H1 (cell line): ENCODE data around the gene CROCC. TPM values are rescaled to one million over a fixed set of nuclear protein-coding genes. Genes with fewer than 3 reads are reported as not detected.

Experiments
- CTCF ChIA-PET: fragments of 300-600 bp; sonication (Branson Sonifier 250); formaldehyde crosslinking; loops from one replicate; lab custom pipeline; 2021; ENCODE audit not compliant: partially characterized antibody; lab: Charles Lee
- POLR2A ChIA-PET: fragments of 300-600 bp; sonication (Branson Sonifier 250); formaldehyde crosslinking; loops from one replicate; lab custom pipeline; 2021; ENCODE audit warnings: inconsistent platforms; ENCODE audit not compliant: partially characterized antibody; lab: Charles Lee
- DNase-seq, 2 experiments: peaks; one replicate each; pipeline versions ENCODE4 v3.0.0 to v3.0.0-alpha.2; 2010 to 2022; ENCODE audit warnings: low spot score in 2 of 2, low read depth in 1 of 2, mixed read lengths in 1 of 2
- FAIRE-seq: peaks from 2 replicates; lab custom pipeline; 2011; peaks lifted over from hg19 to GRCh38; lab: Jason Lieb, UNC
- H2AFZ ChIP-seq: 2 replicates; pipeline ENCODE4 v1.8.1; 2012; ENCODE audit warnings: low read length, inconsistent platforms
- H2AK5ac ChIP-seq: 2 replicates; pipeline ENCODE4 v1.6.1; 2013; ENCODE audit warnings: low read depth, low read length
- H2BK120ac ChIP-seq: replicated peaks from 2 replicates; pipeline ENCODE3; 2013; ENCODE audit warnings: low read depth, low read length, inconsistent platforms
- H2BK12ac ChIP-seq: 2 replicates; pipeline ENCODE4 v1.6.1; 2013; ENCODE audit warnings: low read depth, low read length
- H2BK15ac ChIP-seq: 2 replicates; pipeline ENCODE4 v1.6.1; 2013; ENCODE audit warnings: low read length
- H2BK20ac ChIP-seq: 2 replicates; pipeline ENCODE4 v1.6.1; 2013; ENCODE audit warnings: low read length
- H2BK5ac ChIP-seq: 2 replicates; pipeline ENCODE4 v1.6.1; 2013; ENCODE audit warnings: low read depth, low read length
- H3K14ac ChIP-seq: 2 replicates; pipeline ENCODE4 v1.6.1; 2013; ENCODE audit warnings: inconsistent platforms; ENCODE audit not compliant: insufficient read length
- H3K18ac ChIP-seq: 2 replicates; pipeline ENCODE4 v1.6.1; 2013; ENCODE audit warnings: low read length; ENCODE audit errors: extremely low read depth
- H3K23ac ChIP-seq: 2 replicates; pipeline ENCODE4 v1.6.1; 2013; ENCODE audit warnings: inconsistent platforms; ENCODE audit not compliant: insufficient read length
- H3K23me2 ChIP-seq: 2 replicates; pipeline ENCODE4 v1.6.1; 2013; ENCODE audit warnings: low read depth, low read length
- H3K27ac ChIP-seq: 2 replicates; pipeline ENCODE4 v1.6.1; 2011; ENCODE audit warnings: low read depth, low read length, inconsistent platforms
- H3K27me3 ChIP-seq, 4 experiments: replicated peaks in 1 of 4; 1 replicate in 1 of 4; 2 replicates in 3 of 4; pipeline versions ENCODE4 v1.6.1 to v1.8.1; 2011 to 2013; ENCODE audit warnings: low read length in 3 of 4, mild to moderate bottlenecking in 3 of 4, inconsistent platforms in 2 of 4, mixed read lengths in 2 of 4, moderate library complexity in 1 of 4; ENCODE audit not compliant: control insufficient read depth in 3 of 4, insufficient read depth in 3 of 4; ENCODE audit errors: extremely low read depth in 1 of 4
- H3K36me3 ChIP-seq, 4 experiments: 2 replicates each; pipeline versions ENCODE4 v1.6.1 to v1.8.1; 2011 to 2013; ENCODE audit warnings: mild to moderate bottlenecking in 4 of 4, low read length in 3 of 4, moderate library complexity in 2 of 4, control low read depth in 1 of 4, inconsistent platforms in 1 of 4; ENCODE audit not compliant: insufficient read depth in 4 of 4, control insufficient read depth in 2 of 4
- H3K4ac ChIP-seq: replicated peaks from 2 replicates; pipeline ENCODE3; 2013; ENCODE audit warnings: low read length, low read depth, mixed read lengths, inconsistent platforms; ENCODE audit not compliant: insufficient read length
- H3K4me1 ChIP-seq, 4 experiments: replicated peaks in 1 of 4; 1 replicate in 1 of 4; 2 replicates in 3 of 4; pipeline versions ENCODE4 v1.6.1 to v1.8.1; 2011 to 2013; ENCODE audit warnings: low read length in 3 of 4, inconsistent platforms in 2 of 4, mixed read lengths in 1 of 4; ENCODE audit not compliant: insufficient read depth in 4 of 4, control insufficient read depth in 3 of 4
- H3K4me2 ChIP-seq, 2 experiments: 2 replicates each; pipeline versions ENCODE4 v1.6.1 to v1.8.1; 2011 to 2013; ENCODE audit warnings: low read depth in 2 of 2, low read length in 2 of 2, control low read depth in 1 of 2, inconsistent platforms in 1 of 2, mild to moderate bottlenecking in 1 of 2; ENCODE audit not compliant: insufficient read depth in 1 of 2
- H3K4me3 ChIP-seq, 4 experiments: fragments of 200-600, 300-600 bp in 1 of 4; sonication (generic), shearing (Covaris generic), sonication (Bioruptor Twin) in 1 of 4; 2 replicates each; pipeline versions ENCODE4 v1.5.1 to v1.8.1; 2011 to 2016; ENCODE audit warnings: low read length in 4 of 4, low read depth in 3 of 4, control low read depth in 2 of 4, inconsistent platforms in 2 of 4, mild to moderate bottlenecking in 2 of 4, mixed read lengths in 1 of 4, moderate library complexity in 1 of 4; ENCODE audit not compliant: insufficient read depth in 2 of 4; ENCODE audit errors: extremely low read depth in 1 of 4
- H3K56ac ChIP-seq: replicated peaks from 2 replicates; pipeline ENCODE3; 2013; ENCODE audit warnings: low read depth, mild to moderate bottlenecking, mixed read lengths, low read length, inconsistent platforms; ENCODE audit not compliant: insufficient read length
- H3K79me1 ChIP-seq: 2 replicates; pipeline ENCODE4 v1.6.1; 2013; ENCODE audit warnings: low read depth, low read length, control low read depth
- H3K79me2 ChIP-seq, 2 experiments: 2 replicates each; pipeline versions ENCODE4 v1.6.1 to v1.8.1; 2012 to 2013; ENCODE audit warnings: low read length in 2 of 2, mild to moderate bottlenecking in 2 of 2, inconsistent platforms in 1 of 2; ENCODE audit not compliant: insufficient read depth in 2 of 2, control insufficient read depth in 1 of 2
- H3K9ac ChIP-seq, 4 experiments: replicated peaks in 1 of 4; 1 replicate in 1 of 4; 2 replicates in 3 of 4; pipeline versions ENCODE4 v1.6.1 to v1.8.1; 2011 to 2013; ENCODE audit warnings: low read depth in 3 of 4, low read length in 3 of 4, control low read depth in 2 of 4, mild to moderate bottlenecking in 2 of 4, moderate library complexity in 2 of 4, inconsistent platforms in 1 of 4; ENCODE audit errors: extremely low read depth in 1 of 4
- H3K9me3 ChIP-seq, 2 experiments: 2 replicates each; pipeline versions ENCODE4 v1.6.1 to v1.8.1; 2012 to 2013; ENCODE audit warnings: mild to moderate bottlenecking in 2 of 2, moderate library complexity in 2 of 2, control low read depth in 1 of 2, inconsistent platforms in 1 of 2, low read depth in 1 of 2, low read length in 1 of 2, mixed read lengths in 1 of 2; ENCODE audit not compliant: insufficient read depth in 2 of 2
- H4K20me1 ChIP-seq, 2 experiments: replicated peaks in 1 of 2; 2 replicates each; pipeline versions ENCODE3 to v1.8.1; 2011 to 2013; ENCODE audit warnings: inconsistent platforms in 2 of 2, low read length in 2 of 2, mild to moderate bottlenecking in 1 of 2; ENCODE audit not compliant: insufficient read depth in 2 of 2, control insufficient read depth in 1 of 2
- H4K5ac ChIP-seq: 2 replicates; pipeline ENCODE4 v1.6.1; 2013; ENCODE audit warnings: low read length, low read depth, mixed read lengths, inconsistent platforms; ENCODE audit not compliant: insufficient read length
- H4K8ac ChIP-seq: 2 replicates; pipeline ENCODE4 v1.8.0; 2013; ENCODE audit warnings: mild to moderate bottlenecking, moderate library complexity, low read length, inconsistent platforms; ENCODE audit not compliant: insufficient read depth; ENCODE audit errors: extremely low read depth
- H4K91ac ChIP-seq: replicated peaks from 2 replicates; pipeline ENCODE3; 2013; ENCODE audit warnings: low read length, mixed read lengths, inconsistent platforms; ENCODE audit not compliant: insufficient read length
- NANOG ChIP-seq: IDR thresholded peaks from 2 replicates; pipeline ENCODE4 v1.6.1; 2011; ENCODE audit warnings: low read length, low read depth, mild to moderate bottlenecking, inconsistent platforms; ENCODE audit not compliant: insufficient read depth, poor library complexity, severe bottlenecking
- SIRT6 ChIP-seq: IDR thresholded peaks from one replicate; pipeline ENCODE4 v1.7.1; 2012; ENCODE audit warnings: low read length, inconsistent platforms
- WGBS, 2 experiments: shearing (Covaris generic) in 1 of 2; methylation state at CpG; one replicate each; pipeline versions ENCODE4 v1.1.6 to v1.1.7; 2013 to 2015; ENCODE audit warnings: low lambda C conversion rate in 2 of 2, mixed read lengths in 2 of 2, inconsistent platforms in 1 of 2, low coverage in 1 of 2, missing lambda C conversion rate in 1 of 2; ENCODE audit not compliant: insufficient replicate concordance in 2 of 2, insufficient coverage in 1 of 2, insufficient read length in 1 of 2; ENCODE audit errors: extremely low coverage in 1 of 2, missing lambda C conversion rate in 1 of 2; 5-methylcytosine and 5-hydroxymethylcytosine counted together
- polyA plus RNA-seq, 7 experiments: library from polyadenylated mRNA; depleted of rRNA in 3 of 7; stranded (reverse) in 5 of 7; unstranded in 2 of 7; fragments of >200 nt in 5 of 7; fragments of 200-250 nt in 2 of 7; gene quantifications; 1 replicate in 5 of 7; 2 replicates in 1 of 7; 4 replicates in 1 of 7; pipeline versions ENCODE4 v1.2.1 to v1.2.3, GENCODE V29; 2011 to 2013; ENCODE audit warnings: missing spikeins in 2 of 7, mixed read lengths in 2 of 7
- total RNA-seq: library from RNA; stranded (reverse); fragmentation: NEBNext Ultra II Directional; extraction: Animal tissue kit (Norgen Biotek cat#: 25700); gene quantifications from 2 replicates; pipeline ENCODE4 v1.2.1, GENCODE V29; 2021

The CROCC gene
- total and polyA plus RNA-seq, 2 of the 8 experiments (the other 6 are each of a cell fraction or from before 2014, with no cell fraction given): 12.1 to 39.5 TPM

- Histone ChIP-seq H3K56ac (no peak overlapping the region), H3K4me2 (peak overlapping the region; percentile 82 to 90), H3K4me3 (peak overlapping the region in 1 of 4 experiments; percentile 79; a peak in 3 of 8 replicates), H4K20me1 (peaks cover 0 to 2% of the 10 kb centered on the region in 2 experiments), H4K8ac (no peak overlapping the region), H4K5ac (no peak overlapping the region), H3K23me2 (peaks cover 4% of the 10 kb centered on the region; the same call in 1 of the 2 replicates), H3K79me1 (peaks cover 7% of the 10 kb centered on the region; the same call in 1 of the 2 replicates), H3K14ac (no peak overlapping the region), H2BK120ac (no peak overlapping the region), H3K18ac (no peak overlapping the region), H3K9me3 (no peaks in the 10 kb centered on the region), H2BK12ac (peak overlapping the region; percentile 75; the same call in 1 of the 2 replicates), H3K27me3 (no peaks in the 10 kb centered on the region), H3K79me2 (peaks cover 0 to 23% of the 10 kb centered on the region in 2 experiments; a peak in 2 of 4 replicates), H3K36me3 (no peaks in the 10 kb centered on the region), H3K4me1 (peaks cover 0 to 22% (median 11%) of the 10 kb centered on the region in 4 experiments; a peak in 6 of 7 replicates), H2AFZ (peak overlapping the region; percentile 60; the same call in 1 of the 2 replicates), H3K4ac (no peak overlapping the region), H4K91ac (peak overlapping the region; percentile 12), H3K23ac (peak overlapping the region; percentile 84), H3K27ac (no peak overlapping the region), H2AK5ac (no peak overlapping the region), H3K9ac (no peak overlapping the region; a peak in 1 of 7 replicates), H2BK20ac (0 out of 2 replicates have a peak overlapping the region, but pooled peaks have one; percentile 32), H2BK15ac (peak overlapping the region; percentile 93; the same call in 1 of the 2 replicates), H2BK5ac (0 out of 2 replicates have a peak overlapping the region, but pooled peaks have one; percentile 54)
- POLR2A ChIA-PET: interaction anchor here (1.1 to 1.4 kb wide), 6 partner anchors 9 to 59 kb away, joined by 3 to 10 read pairs (median 4); partner anchors contain the start of genes MFAP2 and RNU1-2
- WGBS, 2 experiments: 89% methylated on average over 10 of the region's 10 CpGs; no CpG with 5 or more reads in 1 of the 2 experiments
- no peak for TF ChIP-seq NANOG
- TF ChIP-seq SIRT6: no peak
- CTCF ChIA-PET: interaction anchor here (1.3 to 1.4 kb wide), 3 partner anchors 10 to 191 kb away, joined by 4 to 6 read pairs (median 4); no protein-coding TSS in a partner anchor
- no peak for FAIRE-seq
- no peak for DNase-seq
These were observed 780 bp upstream of the CROCC start for GRCh38 chr1:16920951-16921350.
